Fibroblast of lung (primary cell): ENCODE data around the gene JARID2. TPM values are rescaled to one million over a fixed set of nuclear protein-coding genes. Genes with fewer than 3 reads are reported as not detected.

Experiments
- DNase-seq, 2 donors: peaks; one replicate each; pipeline versions ENCODE4 v3.0.0 to v3.0.0-alpha.2; 2010; ENCODE audit warnings: low read depth in 2 of 2
- H2AFZ ChIP-seq: 2 replicates; pipeline ENCODE4 v1.5.1; 2012; ENCODE audit warnings: low read length, control low read depth, inconsistent platforms
- H3K27ac ChIP-seq: 2 replicates; pipeline ENCODE4 v1.5.1; 2011; ENCODE audit warnings: low read length, control low read depth; ENCODE audit not compliant: insufficient read depth
- H3K27me3 ChIP-seq: 2 replicates; pipeline ENCODE4 v1.5.1; 2011; ENCODE audit warnings: mild to moderate bottlenecking, low read length; ENCODE audit not compliant: control insufficient read depth, insufficient read depth
- H3K36me3 ChIP-seq: 2 replicates; pipeline ENCODE4 v1.5.1; 2011; ENCODE audit warnings: low read length; ENCODE audit not compliant: control insufficient read depth, insufficient read depth
- H3K4me1 ChIP-seq: 2 replicates; pipeline ENCODE4 v1.5.1; 2011; ENCODE audit warnings: low read length; ENCODE audit not compliant: control insufficient read depth, insufficient read depth; ENCODE audit errors: extremely low read depth
- H3K4me2 ChIP-seq: 2 replicates; pipeline ENCODE4 v1.5.1; 2011; ENCODE audit warnings: low read length, control low read depth; ENCODE audit not compliant: insufficient read depth; ENCODE audit errors: extremely low read depth
- H3K4me3 ChIP-seq, 4 experiments: fragments of 200-600 bp in 1 of 4; sonication (generic) in 1 of 4; replicated peaks in 1 of 4; 2 replicates each; pipeline ENCODE4 v1.5.1; 2011 to 2016; ENCODE audit warnings: low read length in 4 of 4, low read depth in 3 of 4, mild to moderate bottlenecking in 3 of 4, control low read depth in 2 of 4, inconsistent platforms in 1 of 4, mixed read lengths in 1 of 4; ENCODE audit not compliant: insufficient read depth in 1 of 4; ENCODE audit errors: control extremely low read depth in 1 of 4
- H3K79me2 ChIP-seq: 2 replicates; pipeline ENCODE4 v1.5.1; 2012; ENCODE audit warnings: mild to moderate bottlenecking, low read length, inconsistent platforms; ENCODE audit not compliant: control insufficient read depth, insufficient read depth
- H3K9ac ChIP-seq: 2 replicates; pipeline ENCODE4 v1.5.1; 2011; ENCODE audit warnings: mild to moderate bottlenecking, low read length, control low read depth; ENCODE audit not compliant: insufficient read depth
- H3K9me3 ChIP-seq: 2 replicates; pipeline ENCODE4 v1.5.1; 2012; ENCODE audit warnings: low read depth, low read length; ENCODE audit not compliant: control insufficient read depth, insufficient read depth
- H4K20me1 ChIP-seq: 2 replicates; pipeline ENCODE4 v1.5.1; 2011; ENCODE audit warnings: low read length; ENCODE audit not compliant: control insufficient read depth, insufficient read depth; ENCODE audit errors: extremely low read depth
- CTCF ChIP-seq, 2 donors: IDR thresholded peaks in 1 of 2; conservative IDR thresholded peaks in 1 of 2; 1 replicate in 1 of 2; 2 replicates in 1 of 2; pipeline ENCODE4 v1.5.1; 2011 to 2012; ENCODE audit warnings: low read length in 2 of 2, control low read depth in 1 of 2, inconsistent platforms in 1 of 2, low read depth in 1 of 2, mild to moderate bottlenecking in 1 of 2
- EZH2 ChIP-seq: IDR thresholded peaks from 2 replicates; pipeline ENCODE4 v1.5.1; 2012; ENCODE audit warnings: low read length, control low read depth, mild to moderate bottlenecking; ENCODE audit errors: missing control alignments
- polyA plus RNA-seq, 2 donors: library from polyadenylated mRNA; depleted of rRNA in 1 of 2; stranded (reverse) in 1 of 2; unstranded in 1 of 2; fragments of >200 nt; gene quantifications; 2 replicates each; pipeline ENCODE4 v1.2.1, GENCODE V29; 2011 to 2012; ENCODE audit warnings: missing spikeins in 1 of 2
- total RNA-seq: library from RNA; depleted of rRNA; stranded (reverse); fragments of >200 nt; gene quantifications from 2 replicates; pipeline ENCODE4 v1.2.1, GENCODE V29; 2014

JARID2 gene
- total and polyA plus RNA-seq, 2 donors (not counting 1 experiment from before 2014, with no cell fraction given) = 5.0 to 8.2 TPM

GRCh38 chr6:15493437-15494168 is 247.7 kb downstream of the JARID2 start:
- no peak overlapping the region for H3K9ac ChIP-seq
- no peak overlapping the region for H3K27ac ChIP-seq
- peak; percentile 43 to 61 for DNase-seq
- no peak overlapping the region for H3K4me2 ChIP-seq
- no peaks in the 10 kb centered on the region for H3K79me2 ChIP-seq
- H3K4me3 ChIP-seq = no peak overlapping the region
- no peak overlapping the region for H2AFZ ChIP-seq
- no peaks in the 10 kb centered on the region for H3K27me3 ChIP-seq
- TF ChIP-seq CTCF (conservative IDR thresholded peaks at IDR 0.05 in 1 of 2, IDR thresholded peaks at IDR 0.05 in 1 of 2; ENCODE audit: low read depth in 1 of 2, low read length in 2 of 2) (no peak), EZH2 (no peak)
- H3K4me1 ChIP-seq = peaks cover 3% of the 10 kb centered on the region
- no peaks in the 10 kb centered on the region for H3K9me3 ChIP-seq
- no peaks in the 10 kb centered on the region for H4K20me1 ChIP-seq
- peaks cover 5% of the 10 kb centered on the region for H3K36me3 ChIP-seq

- Histone ChIP-seq H3K9ac (no peak overlapping the region), H3K27ac (no peak overlapping the region), H3K9me3 (no peaks in the 10 kb centered on the region), H3K27me3 (no peaks in the 10 kb centered on the region), H3K4me1 (peaks cover 3% of the 10 kb centered on the region), H3K36me3 (peaks cover 5% of the 10 kb centered on the region), H2AFZ (no peak overlapping the region), H4K20me1 (no peaks in the 10 kb centered on the region), H3K79me2 (no peaks in the 10 kb centered on the region), H3K4me2 (no peak overlapping the region), H3K4me3 (no peak overlapping the region)
- peak in 1 of 2 donors; percentile 84 for DNase-seq
- TF ChIP-seq EZH2 (no peak), CTCF (conservative IDR thresholded peaks at IDR 0.05 in 1 of 2, IDR thresholded peaks at IDR 0.05 in 1 of 2; ENCODE audit: low read depth in 1 of 2, low read length in 2 of 2) (no peak)
These were observed 249.6 kb downstream of the JARID2 start for GRCh38 chr6:15495375-15495901.

GRCh38 chr6:15496345-15497131 is 250.7 kb downstream of the JARID2 start:
- no peak overlapping the region for H3K4me3 ChIP-seq
- H2AFZ ChIP-seq = no peak overlapping the region
- no peaks in the 10 kb centered on the region for H4K20me1 ChIP-seq
- H3K79me2 ChIP-seq = no peaks in the 10 kb centered on the region
- H3K9ac ChIP-seq = no peak overlapping the region
- peaks cover 5% of the 10 kb centered on the region for H3K36me3 ChIP-seq
- H3K27me3 ChIP-seq = no peaks in the 10 kb centered on the region
- H3K9me3 ChIP-seq = no peaks in the 10 kb centered on the region
- TF ChIP-seq EZH2 (no peak), CTCF (conservative IDR thresholded peaks at IDR 0.05 in 1 of 2, IDR thresholded peaks at IDR 0.05 in 1 of 2; ENCODE audit: low read depth in 1 of 2, low read length in 2 of 2) (no peak)
- H3K27ac ChIP-seq = no peak overlapping the region
- peaks cover 3% of the 10 kb centered on the region for H3K4me1 ChIP-seq
- no peak overlapping the region for H3K4me2 ChIP-seq
- DNase-seq = no peak
